Hippocampal formation (tissue), 2 donors: ENCODE measurements around the gene ABCE1.

ENCODE experiments used
- DNase-seq, 2 donors: peaks; one replicate each; lab custom pipeline; 2025; lab: John Stamatoyannopoulos, UW

The ABCE1 gene

DNA sequence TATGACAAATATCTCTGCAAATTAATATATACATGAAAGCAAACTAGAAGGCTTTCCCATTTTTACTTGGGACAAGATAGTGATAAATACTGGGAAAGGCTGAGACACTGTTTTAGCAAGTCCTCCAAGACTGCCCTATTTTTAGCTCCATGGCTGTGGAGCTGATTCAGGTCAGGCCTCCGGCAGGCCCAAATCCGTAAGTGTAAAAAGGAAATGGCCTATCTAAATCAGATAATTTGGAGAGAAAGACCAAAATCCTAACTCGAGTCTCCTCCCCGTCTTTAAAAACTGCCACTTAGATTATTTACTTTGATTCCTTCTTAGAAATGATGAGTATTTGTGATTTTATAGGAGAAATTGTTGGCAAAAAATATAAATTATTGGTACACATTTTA lies 79.4 kb downstream of the ABCE1 start:
- DNase-seq: no peak

DNA sequence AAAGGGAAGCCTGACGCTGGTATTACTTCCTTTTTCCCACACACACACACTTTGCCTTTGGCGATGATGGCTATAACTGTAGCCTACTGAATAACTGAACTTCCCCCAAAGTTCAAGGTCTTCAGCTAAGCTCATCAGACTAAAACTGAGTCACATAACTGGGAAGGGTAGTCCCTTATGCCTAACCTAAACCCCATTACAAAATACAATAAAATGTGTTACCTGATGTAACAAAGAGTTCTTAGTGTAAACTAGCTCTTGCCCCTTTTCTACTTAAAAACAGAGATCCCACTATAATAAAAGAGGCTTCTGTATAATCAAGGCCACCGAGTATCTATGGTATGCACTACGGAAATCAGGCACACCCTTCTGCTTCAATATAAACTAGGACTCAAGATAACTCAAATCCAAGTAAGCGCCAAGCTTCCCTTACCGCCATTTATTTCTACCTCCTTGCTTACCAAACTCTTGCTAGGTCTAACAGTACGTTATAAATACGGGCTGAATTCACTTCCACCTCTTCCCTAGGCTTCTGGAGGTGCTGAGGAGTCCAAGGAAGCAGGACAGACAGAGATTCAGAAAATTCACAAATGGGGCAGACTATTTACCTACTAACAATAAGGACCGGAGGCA lies 79.9 kb downstream of the ABCE1 start:
- DNase-seq: peak; percentile 1 to 8

DNA sequence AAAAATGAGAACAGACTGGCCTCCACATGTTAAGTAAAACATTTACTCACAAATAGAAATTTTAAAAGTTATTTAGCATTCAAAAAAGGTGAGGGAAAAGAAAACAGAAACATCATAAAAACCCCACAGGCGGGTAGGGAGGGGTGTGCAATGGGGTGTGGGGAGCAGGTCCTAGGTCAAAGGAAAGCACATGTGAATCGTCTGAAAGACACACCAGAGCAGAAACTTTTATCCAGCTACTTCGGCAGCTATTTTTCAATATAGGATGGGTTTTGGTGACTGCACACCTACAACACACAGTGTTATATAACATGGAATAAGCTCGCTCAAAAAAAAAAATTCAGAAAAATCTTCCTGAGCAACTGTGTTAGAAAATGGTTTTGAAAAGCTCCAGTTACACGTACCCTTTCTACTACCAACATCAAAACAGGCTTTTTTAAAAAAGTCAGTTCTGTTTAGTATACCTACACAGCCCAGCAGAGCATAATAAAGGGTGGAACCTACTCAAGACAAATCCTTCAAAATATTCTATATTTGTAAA lies 80.7 kb downstream of the ABCE1 start:
- DNase-seq: peak in 1 of 2 donors; percentile 46
